Parathyroid adenoma (tissue), 2 donors: Measurements from ENCODE around the gene SORCS2.

Experiments
- H2AFZ ChIP-seq: fragments of 300-600 bp; sonication (generic); one replicate; pipeline ENCODE4 v1.7.0; 2017; ENCODE audit warnings: antibody characterized with exemption, mild to moderate bottlenecking
- H3K27ac ChIP-seq: fragments of 300-600 bp; sonication (generic); one replicate; pipeline ENCODE4 v1.7.0; 2017
- H3K27me3 ChIP-seq: fragments of 300-600 bp; sonication (generic); one replicate; pipeline ENCODE4 v1.7.0; 2017; ENCODE audit warnings: low read length; ENCODE audit not compliant: control insufficient read depth, insufficient read depth
- H3K36me3 ChIP-seq: fragments of 300-600 bp; sonication (generic); one replicate; pipeline ENCODE4 v1.7.0; 2017; ENCODE audit warnings: low read length; ENCODE audit not compliant: control insufficient read depth, insufficient read depth
- H3K4me1 ChIP-seq: fragments of 300-600 bp; sonication (generic); one replicate; pipeline ENCODE4 v1.7.0; 2017; ENCODE audit warnings: control low read depth
- H3K4me2 ChIP-seq: fragments of 300-600 bp; sonication (generic); one replicate; pipeline ENCODE4 v1.7.0; 2017; ENCODE audit warnings: low read length
- H3K4me3 ChIP-seq: fragments of 300-600 bp; sonication (generic); one replicate; pipeline ENCODE4 v1.7.0; 2017; ENCODE audit warnings: low read depth, low read length
- H3K79me2 ChIP-seq: fragments of 300-600 bp; sonication (generic); one replicate; pipeline ENCODE4 v1.7.0; 2017; ENCODE audit warnings: control low read depth
- H3K9ac ChIP-seq: fragments of 300-600 bp; sonication (generic); one replicate; pipeline ENCODE4 v1.7.0; 2017; ENCODE audit warnings: mild to moderate bottlenecking
- H3K9me3 ChIP-seq: fragments of 300-600 bp; sonication (generic); one replicate; pipeline ENCODE4 v1.7.0; 2017; ENCODE audit warnings: low read length; ENCODE audit not compliant: control insufficient read depth
- TF ChIP-seq, protein P1 (sequence below): fragments of 300-600 bp; sonication (generic); IDR thresholded peaks from one replicate; pipeline ENCODE4 v1.7.0; 2017; ENCODE audit warnings: antibody characterized with exemption, mild to moderate bottlenecking
- donor health status: primary hyperparathyroidism.

SORCS2 gene

GRCh38 chr4:7340553-7341433 lies 148.5 kb downstream of the SORCS2 start:
- TF ChIP-seq, protein P1, sequence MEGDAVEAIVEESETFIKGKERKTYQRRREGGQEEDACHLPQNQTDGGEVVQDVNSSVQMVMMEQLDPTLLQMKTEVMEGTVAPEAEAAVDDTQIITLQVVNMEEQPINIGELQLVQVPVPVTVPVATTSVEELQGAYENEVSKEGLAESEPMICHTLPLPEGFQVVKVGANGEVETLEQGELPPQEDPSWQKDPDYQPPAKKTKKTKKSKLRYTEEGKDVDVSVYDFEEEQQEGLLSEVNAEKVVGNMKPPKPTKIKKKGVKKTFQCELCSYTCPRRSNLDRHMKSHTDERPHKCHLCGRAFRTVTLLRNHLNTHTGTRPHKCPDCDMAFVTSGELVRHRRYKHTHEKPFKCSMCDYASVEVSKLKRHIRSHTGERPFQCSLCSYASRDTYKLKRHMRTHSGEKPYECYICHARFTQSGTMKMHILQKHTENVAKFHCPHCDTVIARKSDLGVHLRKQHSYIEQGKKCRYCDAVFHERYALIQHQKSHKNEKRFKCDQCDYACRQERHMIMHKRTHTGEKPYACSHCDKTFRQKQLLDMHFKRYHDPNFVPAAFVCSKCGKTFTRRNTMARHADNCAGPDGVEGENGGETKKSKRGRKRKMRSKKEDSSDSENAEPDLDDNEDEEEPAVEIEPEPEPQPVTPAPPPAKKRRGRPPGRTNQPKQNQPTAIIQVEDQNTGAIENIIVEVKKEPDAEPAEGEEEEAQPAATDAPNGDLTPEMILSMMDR, result no peak
- Histone ChIP-seq H3K9ac (no peak overlapping the region), H2AFZ (no peak overlapping the region), H3K27ac (no peak overlapping the region), H3K4me3 (no peak overlapping the region), H3K4me2 (no peak overlapping the region), H3K9me3 (no peaks in the 10 kb centered on the region), H3K4me1 (no peaks in the 10 kb centered on the region), H3K27me3 (no peaks in the 10 kb centered on the region), H3K36me3 (no peaks in the 10 kb centered on the region), H3K79me2 (no peaks in the 10 kb centered on the region)

- Histone ChIP-seq H3K4me3 (no peak overlapping the region), H3K79me2 (no peaks in the 10 kb centered on the region), H2AFZ (no peak overlapping the region), H3K9me3 (no peaks in the 10 kb centered on the region), H3K36me3 (no peaks in the 10 kb centered on the region), H3K4me1 (no peaks in the 10 kb centered on the region), H3K4me2 (no peak overlapping the region), H3K27ac (no peak overlapping the region), H3K9ac (no peak overlapping the region), H3K27me3 (no peaks in the 10 kb centered on the region)
- TF ChIP-seq, protein P1, result no peak
Observed at GRCh38 chr4:7341491-7342222, 149.3 kb downstream of the SORCS2 start.

GRCh38 chr4:7342223-7343080 lies 150.1 kb downstream of the SORCS2 start:
- H3K27ac ChIP-seq, result no peak overlapping the region
- no peaks in the 10 kb centered on the region for H3K27me3 ChIP-seq
- no peaks in the 10 kb centered on the region for H3K79me2 ChIP-seq
- H3K4me2 ChIP-seq, result no peak overlapping the region
- no peaks in the 10 kb centered on the region for H3K9me3 ChIP-seq
- TF ChIP-seq, protein P1, result no peak
- H3K36me3 ChIP-seq, result no peaks in the 10 kb centered on the region
- no peak overlapping the region for H3K9ac ChIP-seq
- no peak overlapping the region for H3K4me3 ChIP-seq
- no peak overlapping the region for H2AFZ ChIP-seq
- H3K4me1 ChIP-seq, result no peaks in the 10 kb centered on the region

GRCh38 chr4:7343081-7343655 lies 150.8 kb downstream of the SORCS2 start:
- H3K27me3 ChIP-seq, result no peaks in the 10 kb centered on the region
- no peak overlapping the region for H3K4me2 ChIP-seq
- H3K4me3 ChIP-seq, result no peak overlapping the region
- H3K27ac ChIP-seq, result no peak overlapping the region
- TF ChIP-seq, protein P1, result no peak
- H2AFZ ChIP-seq, result no peak overlapping the region
- H3K36me3 ChIP-seq, result no peaks in the 10 kb centered on the region
- no peaks in the 10 kb centered on the region for H3K9me3 ChIP-seq
- H3K79me2 ChIP-seq, result no peaks in the 10 kb centered on the region
- no peak overlapping the region for H3K9ac ChIP-seq
- no peaks in the 10 kb centered on the region for H3K4me1 ChIP-seq
